HS-27A (cell line): ENCODE measurements around the gene EVA1C.
"Not testable (repeated sequence)": the region's sequence is repeated elsewhere in the genome, so short reads cannot be mapped to it uniquely, and the experiment has no call there.

Experiments used
- DNase-seq: peaks from one replicate; pipeline ENCODE4 v3.0.0-alpha.2; 2012; ENCODE audit warnings: low read depth, missing footprints

Gene EVA1C

GRCh38 chr21:32530809-32531208 is 118.3 kb downstream of the EVA1C start:
- DNase-seq = not testable (repeated sequence)

GRCh38 chr21:32531561-32531960 is 119.1 kb downstream of the EVA1C start:
- DNase-seq = not testable (repeated sequence)

- DNase-seq = no peak
Observed at GRCh38 chr21:32532636-32533035, 120.1 kb downstream of the EVA1C start.

GRCh38 chr21:32533053-32533452 is 120.5 kb downstream of the EVA1C start:
- no peak for DNase-seq

GRCh38 chr21:32533611-32534010 is 121.1 kb downstream of the EVA1C start:
- no peak for DNase-seq

GRCh38 chr21:32534113-32534512 is 121.6 kb downstream of the EVA1C start:
- no peak for DNase-seq

- no peak for DNase-seq
Observed at GRCh38 chr21:32535612-32536011, 123.1 kb downstream of the EVA1C start.

GRCh38 chr21:32537569-32537881 is 125.0 kb downstream of the EVA1C start:
- DNase-seq = no peak

- no peak for DNase-seq
Observed at GRCh38 chr21:32538147-32538792, 125.8 kb downstream of the EVA1C start.

GRCh38 chr21:32539378-32539777 is 126.9 kb downstream of the EVA1C start:
- DNase-seq = no peak

GRCh38 chr21:32543056-32543455 is 130.6 kb downstream of the EVA1C start:
- DNase-seq = not testable (repeated sequence)

GRCh38 chr21:32543975-32544374 is 131.5 kb downstream of the EVA1C start:
- no peak for DNase-seq

- DNase-seq = no peak
Observed at GRCh38 chr21:32544697-32545096, 132.2 kb downstream of the EVA1C start.

- no peak for DNase-seq
Observed at GRCh38 chr21:32545948-32546441, 133.5 kb downstream of the EVA1C start.

- DNase-seq = no peak
Observed at GRCh38 chr21:32547018-32547417, 134.5 kb downstream of the EVA1C start.

GRCh38 chr21:32548978-32549377 is 136.5 kb downstream of the EVA1C start:
- no peak for DNase-seq

GRCh38 chr21:32549440-32549839 is 136.9 kb downstream of the EVA1C start:
- no peak for DNase-seq

GRCh38 chr21:32549886-32550285 is 137.4 kb downstream of the EVA1C start:
- no peak for DNase-seq

GRCh38 chr21:32554832-32555638 is 142.5 kb downstream of the EVA1C start:
- DNase-seq = no peak

- no peak for DNase-seq
Observed at GRCh38 chr21:32558106-32558505, 145.6 kb downstream of the EVA1C start.

- DNase-seq = no peak
Observed at GRCh38 chr21:32559006-32559610, 146.6 kb downstream of the EVA1C start.

- DNase-seq = no peak
Observed at GRCh38 chr21:32560896-32561295, 148.4 kb downstream of the EVA1C start.

- DNase-seq = not testable (repeated sequence)
Observed at GRCh38 chr21:32561476-32561875, 149.0 kb downstream of the EVA1C start.
